GM10248 (cell line): ENCODE results near the gene NMT1.

Experiments used
- CTCF ChIA-PET: fragments of 300-600 bp; sonication (Branson Sonifier 250); formaldehyde crosslinking; extraction: SDS; loops from one replicate; lab custom pipeline; 2021; ENCODE audit warnings: antibody characterized with exemption; lab: Yijun Ruan, JAX
- POLR2A ChIA-PET: fragments of 350-650 bp; sonication (Branson Sonifier 250); formaldehyde crosslinking; extraction: SDS; loops from one replicate; lab custom pipeline; 2020; ENCODE audit warnings: antibody characterized with exemption; lab: Yijun Ruan, JAX
- DNase-seq: peaks from one replicate; pipeline ENCODE4 v3.0.0; 2012; ENCODE audit errors: extremely low spot score
- CTCF ChIP-seq: IDR thresholded peaks from 2 replicates; pipeline ENCODE4 v1.5.1; 2012; ENCODE audit warnings: mild to moderate bottlenecking, low read depth; ENCODE audit errors: extremely low read depth, missing control alignments, control extremely low read depth

NMT1 gene

GRCh38 chr17:45091778-45092425, 30.8 kb downstream of the NMT1 start:
- POLR2A ChIA-PET: interaction anchor here (0.7 kb wide), 1 partner anchor 41 kb away, joined by 4 read pairs; no protein-coding TSS in a partner anchor
- CTCF ChIA-PET: interaction anchor here (0.7 kb wide), 1 partner anchor 316 kb away, joined by 3 read pairs; no protein-coding TSS in a partner anchor
- DNase-seq: no peak
- no peak for TF ChIP-seq CTCF

- ChIA-PET CTCF (interaction anchor here (0.7 kb wide), 1 partner anchor 19 kb away, joined by 3 read pairs; no protein-coding TSS in a partner anchor), POLR2A (no interaction called here)
- no peak for DNase-seq
- TF ChIP-seq CTCF: no peak
Observed at GRCh38 chr17:45092911-45093430, 31.9 kb downstream of the NMT1 start.

- TF ChIP-seq CTCF: no peak
- POLR2A ChIA-PET: no interaction called here
- DNase-seq: no peak
- CTCF ChIA-PET: interaction anchor here (0.7 to 1.0 kb wide), 3 partner anchors 18 to 182 kb away, joined by 3 to 4 read pairs (median 3); no protein-coding TSS in a partner anchor
Observed at GRCh38 chr17:45093444-45094110, 32.5 kb downstream of the NMT1 start.

- no peak for DNase-seq
- CTCF ChIA-PET: interaction anchor here (1.0 to 5.2 kb wide), 8 partner anchors 10 to 232 kb away, joined by 3 to 30 read pairs (median 4); no protein-coding TSS in a partner anchor
- peak; percentile 37 for TF ChIP-seq CTCF
- POLR2A ChIA-PET: no interaction called here
Observed at GRCh38 chr17:45096141-45096540, 35.0 kb downstream of the NMT1 start.

- no peak for DNase-seq
- POLR2A ChIA-PET: no interaction called here
- TF ChIP-seq CTCF: no peak
- CTCF ChIA-PET: interaction anchor here (1.0 to 5.2 kb wide), 7 partner anchors 9 to 232 kb away, joined by 3 to 30 read pairs (median 5); no protein-coding TSS in a partner anchor
Observed at GRCh38 chr17:45096926-45097325, 35.8 kb downstream of the NMT1 start.
